T-cell (primary cell): ENCODE measurements around the gene RTN4RL1. TPM values are rescaled to one million over a fixed set of nuclear protein-coding genes. Genes with fewer than 3 reads are reported as not detected.

Source experiments
- ATAC-seq, 4 experiments: fragments of 200-7000 bp in 3 of 4; fragments of 150-1000 bp in 1 of 4; cut with Tn5 transposase; replicated peaks in 1 of 4; 1 replicate in 3 of 4; 2 replicates in 1 of 4; pipeline ENCODE4 v1.10.0; 2021; ENCODE audit warnings: moderate library complexity in 3 of 4, mild to moderate bottlenecking in 2 of 4, moderate number of reproducible peaks in 1 of 4
- CTCF ChIA-PET, 2 donors: fragments of 300-600 bp; sonication (Branson Sonifier 250); formaldehyde crosslinking; loops; one replicate each; lab custom pipeline; 2022; ENCODE audit warnings: antibody characterized with exemption in 2 of 2; lab: Charles Lee
- POLR2A ChIA-PET, 2 donors: fragments of 300-600 bp; sonication (Branson Sonifier 250); formaldehyde crosslinking; loops; one replicate each; lab custom pipeline; 2022; ENCODE audit warnings: antibody characterized with exemption in 2 of 2; lab: Charles Lee
- DNase-seq, 35 experiments: peaks; one replicate each; pipeline versions ENCODE4 v3.0.0 to v3.0.0-alpha.2; 2013 to 2023
- H3K27ac ChIP-seq: one replicate; pipeline ENCODE4 v1.5.1; 2013; ENCODE audit warnings: low read length
- H3K27me3 ChIP-seq, 2 experiments: replicated peaks in 1 of 2; 1 replicate in 1 of 2; 2 replicates in 1 of 2; pipeline versions ENCODE4 v1.6.1 to v1.7.0; 2013; ENCODE audit warnings: low read length in 1 of 2, mixed read lengths in 1 of 2; ENCODE audit not compliant: control insufficient read depth in 2 of 2, insufficient read depth in 2 of 2; ENCODE audit errors: extremely low read depth in 1 of 2
- H3K36me3 ChIP-seq, 2 donors: 1 replicate in 1 of 2; 2 replicates in 1 of 2; pipeline versions ENCODE4 v1.6.1 to v1.7.0; 2013; ENCODE audit warnings: low read length in 1 of 2; ENCODE audit not compliant: control insufficient read depth in 2 of 2, insufficient read depth in 1 of 2; ENCODE audit errors: extremely low read depth in 1 of 2
- H3K4me1 ChIP-seq, 2 experiments: 1 replicate in 1 of 2; 2 replicates in 1 of 2; pipeline versions ENCODE4 v1.6.1 to v1.7.0; 2013; ENCODE audit warnings: low read length in 2 of 2, mixed read lengths in 1 of 2; ENCODE audit not compliant: insufficient read depth in 2 of 2, control insufficient read depth in 1 of 2; ENCODE audit errors: extremely low read depth in 1 of 2
- H3K4me3 ChIP-seq, 2 donors: 1 replicate in 1 of 2; 2 replicates in 1 of 2; pipeline versions ENCODE4 v1.5.1 to v1.7.0; 2013; ENCODE audit warnings: mild to moderate bottlenecking in 2 of 2, low read length in 1 of 2, moderate library complexity in 1 of 2; ENCODE audit not compliant: control insufficient read depth in 1 of 2; ENCODE audit errors: extremely low read depth in 1 of 2
- H3K9me3 ChIP-seq: 2 replicates; pipeline ENCODE4 v1.7.0; 2013
- H3K27ac Mint-ChIP-seq, 2 donors: one replicate each; pipeline ENCODE4 v1.8.0; 2020 to 2021; ENCODE audit warnings: mild to moderate bottlenecking in 2 of 2, mixed read lengths in 2 of 2
- H3K27me3 Mint-ChIP-seq, 2 donors: one replicate each; pipeline ENCODE4 v1.8.0; 2021 to 2022; ENCODE audit warnings: mixed read lengths in 2 of 2
- H3K36me3 Mint-ChIP-seq: one replicate; pipeline ENCODE4 v1.8.0; 2021; ENCODE audit warnings: mixed read lengths
- H3K4me1 Mint-ChIP-seq, 3 donors: one replicate each; pipeline ENCODE4 v1.8.0; 2020 to 2022; ENCODE audit warnings: mixed read lengths in 3 of 3, mild to moderate bottlenecking in 1 of 3
- H3K4me3 Mint-ChIP-seq, 3 donors: one replicate each; pipeline ENCODE4 v1.8.0; 2020 to 2022; ENCODE audit warnings: mild to moderate bottlenecking in 3 of 3, mixed read lengths in 3 of 3, moderate library complexity in 3 of 3
- H3K9me3 Mint-ChIP-seq, 3 donors: one replicate each; pipeline ENCODE4 v1.8.0; 2020 to 2022; ENCODE audit warnings: mixed read lengths in 3 of 3
- WGBS: methylation state at CpG from one replicate; pipeline ENCODE4 v1.1.5; 2013; ENCODE audit warnings: missing lambda C conversion rate; ENCODE audit not compliant: insufficient coverage; 5-methylcytosine and 5-hydroxymethylcytosine counted together
- total RNA-seq, 35 experiments: library from RNA in 6 of 35; stranded (reverse) in 6 of 35; fragments of 120-200 nt in 1 of 35; gene quantifications; one replicate each; pipeline versions ENCODE4 v1.2.1 to v1.2.4 and lab custom pipeline; 2013 to 2026

RTN4RL1 gene
- total RNA-seq, 5 donors from 2014 or later (not counting 1 experiment from before 2014, with no cell fraction given) = 0.43 to 1.1 (median 0.63) TPM

DNA sequence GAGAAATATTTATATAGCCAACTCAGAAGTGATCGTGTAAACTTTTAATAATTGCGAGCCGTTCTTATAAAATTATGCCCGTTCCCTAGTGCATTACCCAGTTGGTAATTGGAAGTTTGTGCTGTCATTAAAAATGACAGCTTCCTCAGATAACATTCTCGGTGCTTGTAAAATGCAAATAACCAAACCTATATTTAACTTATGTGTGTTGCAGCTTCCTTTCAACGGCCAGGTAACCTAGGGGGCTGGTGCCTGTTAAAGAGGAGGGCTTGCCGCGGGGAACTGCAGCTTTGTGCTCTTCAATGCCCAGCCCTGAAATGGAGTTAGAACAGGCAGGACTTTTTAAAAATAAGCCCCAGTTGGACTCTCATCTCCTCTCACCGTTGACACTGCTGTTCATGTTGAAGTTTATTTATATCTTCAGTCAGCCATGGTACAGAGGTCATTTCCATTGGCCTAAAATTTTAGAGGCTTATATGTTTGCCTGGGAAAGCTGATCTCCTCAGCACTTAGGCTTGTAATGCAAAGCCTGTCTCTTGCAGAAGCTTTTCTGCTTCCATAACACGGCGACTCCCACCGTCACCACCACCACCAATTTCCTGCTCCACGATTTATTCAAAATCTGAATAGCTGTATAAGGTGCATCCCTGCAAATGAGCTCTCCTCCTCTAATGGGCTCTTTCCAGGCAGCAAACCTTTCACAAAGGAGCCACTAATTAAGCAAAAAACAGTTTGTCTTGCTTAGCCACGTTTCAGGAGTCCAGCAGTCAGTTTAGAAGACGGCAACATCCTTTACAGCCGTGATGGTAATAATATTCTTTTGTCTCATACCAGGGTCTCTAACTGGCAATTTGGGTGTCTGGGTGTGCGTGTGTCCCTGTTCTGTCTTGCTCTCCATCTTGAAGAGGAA is 120.6 kb downstream of the RTN4RL1 start:
- ChIA-PET CTCF (interaction anchor here in 1 of 2 donors (0.5 kb wide), 1 partner anchor 32 kb away, joined by 4 read pairs; no protein-coding TSS in a partner anchor), POLR2A (interaction anchor here in 1 of 2 donors (0.6 kb wide), 1 partner anchor 20 kb away, joined by 3 read pairs; no protein-coding TSS in a partner anchor)
- 75% methylated on average over 4 of the region's 17 CpGs for WGBS
- no peaks in the 10 kb centered on the region for H3K9me3 ChIP-seq
- Mint-ChIP-seq H3K36me3 (peaks cover 3% of the 10 kb centered on the region), H3K4me1 (peaks cover 0 to 10% (median 10%) of the 10 kb centered on the region in 3 donors), H3K27me3 (peaks cover 31% of the 10 kb centered on the region in 2 donors), H3K27ac (no peak overlapping the region), H3K4me3 (no peak overlapping the region), H3K9me3 (no peaks in the 10 kb centered on the region)
- DNase-seq (no peak), ATAC-seq (no peak)
- no peaks in the 10 kb centered on the region for H3K36me3 ChIP-seq
- H3K27ac ChIP-seq = no peak overlapping the region
- H3K4me3 ChIP-seq = no peak overlapping the region
- peaks cover 6 to 35% of the 10 kb centered on the region in 2 experiments for H3K27me3 ChIP-seq
- H3K4me1 ChIP-seq = peaks cover 2 to 14% of the 10 kb centered on the region in 2 experiments

DNA sequence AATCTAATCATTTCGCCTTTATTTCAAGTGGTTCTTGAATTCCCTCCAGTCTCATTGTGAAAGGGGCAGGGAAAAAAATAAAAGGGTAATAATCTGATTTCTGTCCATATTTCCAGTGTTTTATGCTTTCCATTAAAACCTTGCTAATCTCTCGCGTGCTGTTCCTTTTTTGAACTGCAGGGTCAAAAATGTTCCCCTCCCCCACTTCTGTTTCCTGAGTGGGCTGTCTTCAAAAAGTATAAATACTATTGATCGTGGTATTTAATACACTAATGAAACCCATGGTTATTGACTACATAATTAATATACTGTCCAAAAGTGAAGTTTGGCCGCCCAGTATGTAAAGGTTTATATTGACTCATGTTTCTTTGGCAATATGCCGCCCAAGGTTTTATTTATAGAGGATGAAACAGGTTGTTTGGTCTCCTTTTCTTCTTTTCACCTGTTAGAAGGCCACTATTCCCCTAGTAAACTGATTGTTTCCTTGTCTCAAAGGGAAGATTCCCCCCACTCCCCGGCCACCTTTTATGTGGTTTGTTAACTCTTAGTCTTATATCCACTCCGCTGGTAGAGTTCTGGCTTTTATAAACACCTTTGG is 125.6 kb downstream of the RTN4RL1 start:
- Histone ChIP-seq H3K4me1 (no peaks in the 10 kb centered on the region), H3K27me3 (no peaks in the 10 kb centered on the region), H3K36me3 (peaks cover 10 to 44% of the 10 kb centered on the region in 2 donors), H3K27ac (no peak overlapping the region), H3K4me3 (no peak overlapping the region), H3K9me3 (no peaks in the 10 kb centered on the region)
- no peak overlapping the region for H3K4me3 Mint-ChIP-seq
- ATAC-seq (no peak), DNase-seq (no peak)
- H3K9me3 Mint-ChIP-seq = no peaks in the 10 kb centered on the region
- H3K27me3 Mint-ChIP-seq = no peaks in the 10 kb centered on the region
- CTCF ChIA-PET = no interaction called here
- WGBS = no CpG with 5 or more reads among the region's 8 CpGs
- POLR2A ChIA-PET = no interaction called here
- no peak overlapping the region for H3K27ac Mint-ChIP-seq
- H3K4me1 Mint-ChIP-seq = no peaks in the 10 kb centered on the region
- peaks cover 42% of the 10 kb centered on the region for H3K36me3 Mint-ChIP-seq

DNA sequence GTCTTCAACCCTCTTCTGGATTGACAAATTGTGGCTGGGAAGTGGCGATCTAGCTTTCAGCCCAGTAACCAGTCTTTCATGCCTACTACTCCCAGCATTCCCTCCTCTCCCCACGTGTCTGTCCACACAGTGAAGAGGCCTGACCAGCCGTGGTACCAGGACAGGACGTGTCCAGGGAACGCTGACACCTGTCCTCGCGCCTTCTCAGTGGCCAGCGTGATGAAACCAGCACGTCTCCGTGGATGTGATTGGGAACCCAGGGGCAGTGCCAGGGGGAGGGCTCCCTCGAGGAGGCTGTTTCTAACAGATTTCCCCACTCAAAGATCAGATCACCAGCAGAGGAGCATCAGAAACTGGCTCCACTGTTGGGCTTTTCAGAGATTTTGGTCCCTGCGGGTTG is 126.3 kb downstream of the RTN4RL1 start:
- Mint-ChIP-seq H3K36me3 (peaks cover 48% of the 10 kb centered on the region), H3K27ac (no peak overlapping the region), H3K9me3 (no peaks in the 10 kb centered on the region), H3K4me1 (no peaks in the 10 kb centered on the region), H3K27me3 (no peaks in the 10 kb centered on the region), H3K4me3 (no peak overlapping the region)
- DNase-seq = no peak
- ChIA-PET CTCF (no interaction called here), POLR2A (no interaction called here)
- 92% methylated on average over 8 of the region's 12 CpGs for WGBS
- ATAC-seq = no peak
- Histone ChIP-seq H3K4me3 (no peak overlapping the region), H3K9me3 (no peaks in the 10 kb centered on the region), H3K27ac (no peak overlapping the region), H3K4me1 (no peaks in the 10 kb centered on the region), H3K36me3 (peaks cover 14 to 51% of the 10 kb centered on the region in 2 donors), H3K27me3 (no peaks in the 10 kb centered on the region)

DNA sequence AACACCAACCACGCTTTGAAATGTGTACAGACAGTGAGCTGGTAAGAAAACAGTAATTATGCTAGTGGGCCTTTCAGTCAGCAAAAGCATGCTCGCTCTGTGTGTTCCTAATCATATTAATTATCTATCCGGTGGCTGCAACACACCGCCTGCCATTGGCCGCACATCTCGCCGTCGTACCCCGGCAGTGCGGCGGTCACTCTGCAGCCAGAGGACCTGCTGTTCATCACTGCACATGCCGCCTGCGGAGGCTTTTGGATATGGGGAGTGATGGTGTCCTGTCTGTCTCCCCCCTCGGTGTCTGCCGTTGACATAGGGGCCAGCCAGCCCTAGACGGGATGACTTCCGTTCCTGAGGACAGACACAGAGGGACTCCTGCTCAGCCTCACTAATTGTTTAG is 126.8 kb downstream of the RTN4RL1 start:
- H3K36me3 Mint-ChIP-seq = peaks cover 48% of the 10 kb centered on the region
- ATAC-seq = no peak
- H3K27me3 ChIP-seq = no peaks in the 10 kb centered on the region
- no peaks in the 10 kb centered on the region for H3K9me3 Mint-ChIP-seq
- no peak for DNase-seq
- H3K4me3 Mint-ChIP-seq = no peak overlapping the region
- 98% methylated on average over 12 of the region's 17 CpGs for WGBS
- POLR2A ChIA-PET = no interaction called here
- H3K9me3 ChIP-seq = no peaks in the 10 kb centered on the region
- H3K36me3 ChIP-seq = peaks cover 14 to 56% of the 10 kb centered on the region in 2 donors
- no peak overlapping the region for H3K27ac Mint-ChIP-seq
- CTCF ChIA-PET = no interaction called here
- no peak overlapping the region for H3K4me3 ChIP-seq
- H3K4me1 Mint-ChIP-seq = no peaks in the 10 kb centered on the region
- no peaks in the 10 kb centered on the region for H3K27me3 Mint-ChIP-seq
- H3K27ac ChIP-seq = no peak overlapping the region
- no peaks in the 10 kb centered on the region for H3K4me1 ChIP-seq

DNA sequence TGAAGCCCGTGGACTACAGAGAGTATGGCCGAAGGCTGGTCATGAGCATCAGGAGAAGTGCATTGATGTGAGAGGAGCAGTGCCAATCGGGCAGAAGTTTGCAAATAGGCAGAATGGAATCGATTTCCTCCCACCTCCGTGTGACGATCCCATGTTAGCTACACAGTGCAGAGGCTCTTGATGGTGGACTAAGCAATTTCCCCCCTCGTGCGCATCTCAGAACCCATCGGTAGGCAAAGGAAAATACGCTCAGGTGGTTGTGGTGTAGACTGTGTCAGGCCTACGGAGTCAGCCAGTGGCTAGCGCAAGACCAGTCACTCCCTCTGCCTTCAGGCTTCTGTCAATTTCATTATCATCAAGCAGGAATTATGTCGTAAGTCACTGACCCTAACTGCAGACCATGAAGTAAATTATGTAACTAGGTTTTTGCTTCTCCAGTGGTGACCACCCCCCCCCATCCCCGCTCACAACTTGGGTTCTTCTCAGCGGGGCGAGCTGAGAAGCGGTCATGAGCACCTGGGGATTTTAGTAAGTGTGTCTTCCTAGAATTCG is 128.0 kb downstream of the RTN4RL1 start:
- Histone ChIP-seq H3K27ac (no peak overlapping the region), H3K4me1 (no peaks in the 10 kb centered on the region), H3K36me3 (peaks cover 14 to 68% of the 10 kb centered on the region in 2 donors), H3K27me3 (no peaks in the 10 kb centered on the region), H3K9me3 (no peaks in the 10 kb centered on the region), H3K4me3 (no peak overlapping the region)
- ChIA-PET CTCF (no interaction called here), POLR2A (no interaction called here)
- H3K4me3 Mint-ChIP-seq = no peak overlapping the region
- H3K4me1 Mint-ChIP-seq = no peaks in the 10 kb centered on the region
- H3K36me3 Mint-ChIP-seq = peaks cover 59% of the 10 kb centered on the region
- no peaks in the 10 kb centered on the region for H3K9me3 Mint-ChIP-seq
- no peak for DNase-seq
- H3K27me3 Mint-ChIP-seq = no peaks in the 10 kb centered on the region
- ATAC-seq = no peak
- WGBS = 83% methylated on average over 7 of the region's 18 CpGs
- H3K27ac Mint-ChIP-seq = no peak overlapping the region

DNA sequence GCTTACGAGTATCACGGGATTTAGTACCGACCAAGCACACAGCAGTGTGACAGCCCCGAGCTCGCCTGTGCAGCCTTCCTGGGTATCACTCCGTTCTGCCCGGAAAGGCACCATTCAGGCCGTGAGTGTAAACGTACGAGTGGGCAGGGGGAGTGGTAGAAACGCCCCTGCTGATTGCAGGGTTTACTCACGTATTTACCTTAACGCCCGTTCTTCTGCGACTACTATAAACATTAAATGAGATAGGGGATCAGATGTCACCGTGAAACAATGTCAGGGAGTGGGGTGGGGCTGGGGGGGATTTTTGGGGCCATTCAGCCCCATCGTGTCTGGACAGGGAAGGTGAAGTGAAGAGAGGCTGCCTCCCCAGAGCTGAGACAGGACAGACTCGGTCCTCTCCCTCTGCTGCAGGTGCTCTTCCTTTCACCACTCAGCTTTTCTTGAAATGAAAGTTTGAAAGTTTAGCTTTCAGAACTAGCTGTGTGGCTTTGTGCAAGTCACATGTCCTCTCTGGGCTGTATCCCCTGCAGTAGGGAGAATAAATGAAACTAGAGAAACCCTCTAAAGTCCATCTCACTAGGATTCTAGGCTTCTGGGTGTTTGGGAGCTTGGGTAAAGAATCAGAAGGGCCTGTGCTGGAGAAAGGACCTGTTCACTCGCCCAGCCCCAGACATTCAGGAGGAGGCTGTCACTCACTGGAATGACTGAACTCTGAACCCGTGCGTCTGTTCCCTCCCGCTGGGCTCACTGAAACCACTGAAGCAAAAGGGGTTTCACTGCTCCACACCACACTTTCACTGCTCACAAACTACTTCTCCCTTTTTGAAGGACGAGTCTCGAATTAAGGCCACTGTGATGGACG is 128.7 kb downstream of the RTN4RL1 start:
- Histone ChIP-seq H3K4me3 (no peak overlapping the region), H3K27me3 (no peaks in the 10 kb centered on the region), H3K9me3 (no peaks in the 10 kb centered on the region), H3K27ac (no peak overlapping the region), H3K36me3 (peaks cover 14 to 73% of the 10 kb centered on the region in 2 donors), H3K4me1 (peaks cover 0 to 2% of the 10 kb centered on the region in 2 experiments)
- H3K27me3 Mint-ChIP-seq = no peaks in the 10 kb centered on the region
- H3K9me3 Mint-ChIP-seq = no peaks in the 10 kb centered on the region
- ChIA-PET POLR2A (no interaction called here), CTCF (no interaction called here)
- no peak overlapping the region for H3K4me3 Mint-ChIP-seq
- H3K36me3 Mint-ChIP-seq = peaks cover 60% of the 10 kb centered on the region
- no peak overlapping the region for H3K27ac Mint-ChIP-seq
- ATAC-seq (no peak), DNase-seq (no peak)
- H3K4me1 Mint-ChIP-seq = peaks cover 0 to 1% (median 0%) of the 10 kb centered on the region in 3 donors
- 96% methylated on average over 17 of the region's 25 CpGs for WGBS
